Kidney glomerular epithelial cell (primary cell): ENCODE data around the gene E2F8.
A peak's percentile ranks its signal among the peaks of the same experiment; 100 is the strongest.

ENCODE experiments used
- DNase-seq: peaks from one replicate; lab custom pipeline; 2025; lab: John Stamatoyannopoulos, UW

Gene E2F8

DNA sequence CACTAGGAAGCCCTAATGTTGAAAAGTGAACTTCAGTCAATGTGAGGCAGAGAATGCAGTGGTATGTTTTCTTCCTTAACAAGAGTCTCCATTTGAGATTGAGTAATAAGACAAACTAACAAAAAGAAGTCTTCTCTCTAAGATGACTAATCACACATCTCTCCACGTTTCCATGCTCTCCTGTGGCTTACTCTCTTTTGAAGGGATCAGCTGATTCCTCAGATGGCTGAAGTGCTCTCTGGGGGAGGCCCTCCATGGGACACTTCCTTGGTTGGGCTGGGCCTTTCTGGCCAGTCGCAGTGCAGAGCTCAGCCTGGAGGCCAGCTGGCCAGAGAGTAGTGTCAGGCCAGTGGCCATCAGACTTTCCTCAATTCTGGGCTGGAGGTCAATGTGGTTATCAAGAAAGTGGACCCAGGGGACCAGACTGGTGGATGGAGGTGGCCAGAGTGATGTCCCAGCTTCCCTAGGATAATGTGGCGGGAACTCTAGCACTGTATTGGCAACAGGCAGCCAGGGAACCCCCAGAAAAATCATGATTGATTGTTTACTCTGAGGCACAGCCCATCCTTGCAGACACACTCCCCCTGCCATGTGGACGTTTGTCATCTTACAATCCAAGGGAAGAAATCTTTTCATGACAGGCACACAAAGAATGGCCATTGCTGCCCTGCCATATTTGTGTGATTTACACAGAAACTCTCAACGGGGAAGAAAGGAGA lies 53.5 kb downstream of the E2F8 start:
- peak; percentile 1 for DNase-seq

DNA sequence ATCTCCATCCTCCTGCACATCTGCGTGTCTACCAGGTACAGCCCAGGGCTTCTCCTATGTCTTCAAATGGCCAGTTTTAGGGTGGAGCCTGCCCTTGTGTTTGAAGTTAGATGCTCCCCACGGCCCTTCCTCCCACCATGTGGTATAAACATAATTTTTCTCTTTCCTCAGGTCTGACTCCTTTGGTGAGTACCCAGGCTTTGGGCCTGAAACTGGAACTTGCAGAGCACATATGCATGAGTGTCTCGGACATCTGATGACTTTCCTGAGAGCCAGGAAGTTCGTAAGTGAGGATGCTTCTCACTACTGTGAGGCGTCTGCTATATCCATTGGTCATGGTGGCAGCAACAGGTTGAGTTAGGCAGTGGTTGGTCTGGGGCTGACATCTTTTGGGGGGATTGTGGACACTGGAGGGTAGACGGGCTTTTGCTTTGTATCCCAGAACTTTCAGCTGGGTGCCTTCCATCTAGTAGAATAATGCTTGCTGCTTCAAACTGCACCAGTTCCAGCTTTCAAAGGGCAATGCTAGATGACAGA lies 55.2 kb downstream of the E2F8 start:
- no peak for DNase-seq

DNA sequence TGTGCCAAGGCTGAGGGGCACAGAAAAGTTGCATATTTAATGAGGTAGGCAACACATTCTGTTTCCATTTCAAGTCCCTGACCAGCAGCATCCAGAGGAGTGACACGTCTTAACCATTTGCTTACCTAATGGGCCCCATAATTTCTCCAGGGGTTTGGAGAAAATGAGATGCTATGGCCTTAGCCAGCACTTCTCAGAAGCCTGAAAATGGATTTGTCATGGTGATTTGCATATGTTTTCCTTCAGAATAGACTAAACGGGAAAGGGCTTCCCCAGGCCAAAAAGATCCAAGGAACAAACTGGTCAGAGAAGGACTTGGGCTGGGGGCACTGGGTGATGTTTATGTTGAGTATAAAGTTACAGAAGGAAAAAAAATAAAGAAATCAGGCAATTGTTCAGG lies 55.7 kb downstream of the E2F8 start:
- DNase-seq: no peak

DNA sequence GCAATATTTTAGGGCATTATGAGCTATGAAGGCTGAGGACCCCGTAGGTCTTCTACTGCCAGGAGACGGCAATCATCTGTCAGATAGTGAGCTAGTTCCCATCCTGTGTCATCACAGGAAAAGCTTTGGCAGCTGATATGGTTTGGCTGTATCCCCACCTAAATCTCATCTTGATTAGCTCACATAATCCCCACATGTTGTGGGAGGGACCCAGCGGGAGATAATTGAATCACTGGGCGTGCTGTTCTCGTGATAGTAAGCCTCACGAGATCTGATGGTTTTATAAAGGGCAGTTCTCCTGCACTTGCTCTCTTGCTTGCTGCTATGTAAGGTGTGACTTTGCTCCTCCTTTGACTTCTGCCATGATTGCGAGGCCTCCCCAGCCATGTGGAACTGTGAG lies 57.1 kb downstream of the E2F8 start:
- no peak for DNase-seq

DNA sequence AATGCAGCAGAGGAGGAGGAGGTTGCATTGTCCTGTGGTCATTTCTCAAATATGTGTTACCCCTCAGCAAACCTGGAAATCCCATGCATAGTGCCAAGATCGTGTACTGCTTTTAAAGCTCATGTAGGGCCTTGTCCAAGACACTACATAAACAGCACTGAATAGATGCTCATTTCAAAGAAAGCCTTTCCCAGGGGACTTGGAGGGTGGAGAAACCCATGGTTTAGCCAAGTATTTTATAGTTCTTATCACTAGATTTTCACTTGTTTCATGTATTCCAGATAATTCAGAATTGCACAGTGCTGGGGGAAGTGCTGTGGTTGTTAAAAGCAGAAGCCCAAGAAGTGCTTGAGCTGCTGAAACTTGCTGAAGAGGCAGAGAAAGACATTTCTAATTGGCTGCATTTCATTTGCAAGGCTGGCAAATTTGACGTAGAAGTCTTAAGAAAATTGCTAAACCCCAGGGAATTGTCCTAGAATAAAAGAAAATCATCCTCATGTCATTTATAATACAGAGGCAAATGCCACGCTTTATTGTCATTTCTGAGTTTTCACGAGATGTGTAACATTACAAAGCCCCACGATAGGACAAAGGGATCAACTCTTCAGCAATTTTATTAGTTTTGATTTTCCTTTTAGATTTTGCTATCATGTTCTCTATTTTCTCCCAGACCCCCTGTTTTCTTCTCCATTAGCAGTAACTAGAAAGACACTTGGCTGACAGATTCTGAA lies 59.0 kb downstream of the E2F8 start:
- no peak for DNase-seq

DNA sequence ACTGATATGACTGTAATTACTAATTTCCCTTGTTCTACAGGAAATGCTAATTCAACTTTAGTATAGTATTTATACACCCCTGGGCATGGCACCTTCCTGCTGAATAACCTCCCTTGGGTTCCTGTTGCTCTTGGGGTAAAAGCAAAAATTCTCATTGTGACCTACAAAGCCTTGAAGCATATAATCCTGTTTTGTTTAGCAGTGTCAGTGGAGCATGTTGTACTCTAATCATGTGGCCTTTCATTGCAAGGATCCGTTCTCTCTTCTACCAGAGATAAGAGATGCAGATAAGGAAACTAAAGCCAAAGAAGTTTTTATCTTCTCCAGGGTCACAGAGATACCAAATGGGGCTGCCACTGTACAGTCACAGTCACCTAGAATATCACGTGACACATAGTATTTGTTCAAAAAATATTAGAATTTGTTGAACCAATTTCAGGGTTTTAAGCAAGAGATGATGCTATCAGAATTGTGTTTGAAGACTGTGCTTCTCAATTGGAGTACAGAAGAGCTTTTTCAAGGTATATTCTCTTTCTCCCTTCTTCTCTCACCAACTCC lies 64.0 kb downstream of the E2F8 start:
- DNase-seq: no peak
